Right cardiac atrium (tissue), 5 donors: ENCODE data around the gene LBX1. TPM values are rescaled to one million over a fixed set of nuclear protein-coding genes. Genes with fewer than 3 reads are reported as not detected.
A peak's percentile ranks its signal among the peaks of the same experiment; 100 is the strongest.
"Not testable (repeated sequence)": the region's sequence is repeated elsewhere in the genome, so short reads cannot be mapped to it uniquely, and the experiment has no call there.

Source experiments
- ATAC-seq, 2 donors: fragments of 200-7000 bp; cut with Tn5 transposase; one replicate each; pipeline versions ENCODE4 v1.8.0 to v1.9.1; 2020; ENCODE audit warnings: moderate library complexity in 2 of 2, mild to moderate bottlenecking in 1 of 2
- DNase-seq, 3 donors: peaks; one replicate each; pipeline ENCODE4 v3.0.0-alpha.2; 2020
- H3K27ac ChIP-seq: one replicate; pipeline ENCODE4 v1.5.1; 2013; ENCODE audit warnings: mild to moderate bottlenecking, low read length, control low read depth, moderate library complexity
- H3K27me3 ChIP-seq: one replicate; pipeline ENCODE4 v1.6.1; 2013; ENCODE audit not compliant: control insufficient read depth, insufficient read depth
- H3K4me1 ChIP-seq: one replicate; pipeline ENCODE4 v1.6.1; 2013; ENCODE audit warnings: low read length; ENCODE audit not compliant: control insufficient read depth, insufficient read depth
- H3K4me3 ChIP-seq: one replicate; pipeline ENCODE4 v1.5.1; 2013; ENCODE audit warnings: low read length, control low read depth
- H3K9me3 ChIP-seq: one replicate; pipeline ENCODE4 v1.6.1; 2013; ENCODE audit warnings: low read length; ENCODE audit not compliant: control insufficient read depth
- WGBS: extraction: QIAGEN DNeasy Blood & Tissue Kit; methylation state at CpG from one replicate; pipeline ENCODE4 v1.1.7; 2013; 5-methylcytosine and 5-hydroxymethylcytosine counted together
- intact Hi-C, 4 donors: fragments of 100-400 bp; cut with DNase I; formaldehyde crosslinking; loops; one replicate each; pipeline versions ENCODE4 v1.11.0 to v1.14.0; 2022 to 2023
- polyA plus RNA-seq: library from polyadenylated mRNA; stranded (reverse); fragments of 200-250 nt; gene quantifications from one replicate; pipeline ENCODE4 v1.2.3, GENCODE V29; 2013
- total RNA-seq, 4 donors: library from RNA; stranded (reverse); fragmentation: NEBNext Ultra II Directional; extraction: Animal tissue kit (Norgen Biotek cat#: 25700); gene quantifications; one replicate each; pipeline ENCODE4 v1.2.1, GENCODE V29; 2021
- donor health status: healthy with polysubstance abuse.
- donor health status: DM: no; HTN: yes; CAD: no.
- donor health status: DM: no; HTN: no; CAD: no.
- donor health status: DM: no; HTN: yes; CAD: no; lungs with severe emphysema.
- donor health status: DM: yes; HTN: yes; CAD: no.

LBX1 gene
- total and polyA plus RNA-seq, 5 donors, result not detected

DNA sequence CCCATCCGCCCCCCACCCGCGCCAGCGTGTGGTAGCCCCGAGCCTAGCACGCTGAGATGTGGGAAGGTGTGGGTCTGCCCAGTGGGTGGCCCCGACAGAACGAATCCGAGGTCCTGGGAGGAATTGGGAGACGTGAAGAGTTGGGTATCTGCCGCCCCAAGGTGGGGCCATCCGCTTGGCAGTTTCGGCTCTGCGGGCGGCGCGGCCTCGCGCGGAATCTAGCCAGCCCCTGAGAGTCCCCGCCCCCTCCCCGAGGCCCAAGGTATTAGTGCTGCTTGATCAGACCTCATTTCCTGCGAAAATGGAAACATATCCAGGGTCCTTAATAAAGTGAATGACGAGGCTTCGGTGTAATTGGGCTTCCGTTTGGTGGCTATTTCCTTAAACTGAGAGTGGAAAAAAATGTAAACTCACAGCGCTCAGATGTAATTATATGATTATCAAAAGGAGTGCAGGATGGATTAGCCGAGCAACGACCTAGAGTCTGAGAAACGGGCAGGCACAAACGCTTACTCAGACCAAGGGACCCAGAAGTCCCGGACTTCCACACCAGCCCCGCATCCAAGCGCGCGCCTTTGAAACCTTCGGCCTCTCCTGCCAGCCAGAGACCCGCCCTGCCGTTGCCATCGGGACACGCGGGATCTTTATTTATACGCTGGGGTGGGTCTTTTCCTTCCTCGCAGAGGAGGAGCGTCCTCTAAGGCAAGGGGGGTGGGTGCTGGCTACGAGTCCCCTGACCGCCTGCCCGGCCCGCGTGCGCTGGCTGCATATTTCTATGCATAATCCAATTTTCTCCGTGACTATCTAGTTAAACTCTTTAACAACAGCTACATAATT, 12.8 kb downstream of the LBX1 start:
- Histone ChIP-seq H3K4me3 (no peak overlapping the region), H3K27me3 (no peaks in the 10 kb centered on the region), H3K9me3 (no peaks in the 10 kb centered on the region), H3K27ac (no peak overlapping the region), H3K4me1 (peaks cover 2% of the 10 kb centered on the region)
- intact Hi-C loops, result loop anchor here (5.0 to 10.0 kb wide), 6 partner anchors 78 to 858 kb away; no protein-coding TSS in a partner anchor
- ATAC-seq (no peak), DNase-seq (no peak)
- 4% methylated on average over 52 of the region's 52 CpGs for WGBS

- ATAC-seq (no peak), DNase-seq (no peak)
- WGBS, result 9% methylated on average over 40 of the region's 40 CpGs
- no peaks in the 10 kb centered on the region for H3K27me3 ChIP-seq
- intact Hi-C loops, result loop anchor here (2.0 to 10.0 kb wide), 7 partner anchors 79 to 859 kb away; no protein-coding TSS in a partner anchor
- H3K4me1 ChIP-seq, result peaks cover 2% of the 10 kb centered on the region
- H3K27ac ChIP-seq, result no peak overlapping the region
- H3K9me3 ChIP-seq, result no peaks in the 10 kb centered on the region
- no peak overlapping the region for H3K4me3 ChIP-seq
Measured at GRCh38 chr10:101215397-101216206, 13.7 kb downstream of the LBX1 start.

GRCh38 chr10:101214446-101215396, 14.5 kb downstream of the LBX1 start:
- DNase-seq, result peak; percentile 69 to 86 (median 81)
- no peaks in the 10 kb centered on the region for H3K9me3 ChIP-seq
- H3K27me3 ChIP-seq, result peaks cover under 1% of the 10 kb centered on the region
- intact Hi-C loops, result loop anchor here (2.0 to 10.0 kb wide), 7 partner anchors 80 to 860 kb away; no protein-coding TSS in a partner anchor
- H3K4me3 ChIP-seq, result no peak overlapping the region
- no peak overlapping the region for H3K27ac ChIP-seq
- H3K4me1 ChIP-seq, result peaks cover 2% of the 10 kb centered on the region
- ATAC-seq, result peak; percentile 75 to 85
- 13% methylated on average over 49 of the region's 49 CpGs for WGBS

GRCh38 chr10:101208543-101208942, 20.7 kb downstream of the LBX1 start:
- Histone ChIP-seq H3K27ac (no peak overlapping the region), H3K4me1 (no peaks in the 10 kb centered on the region), H3K9me3 (no peaks in the 10 kb centered on the region), H3K4me3 (no peak overlapping the region), H3K27me3 (peaks cover 7% of the 10 kb centered on the region)
- no peak for DNase-seq
- 71% methylated on average over 5 of the region's 5 CpGs for WGBS
- ATAC-seq, result no peak
- intact Hi-C loops, result no loop called here

DNA sequence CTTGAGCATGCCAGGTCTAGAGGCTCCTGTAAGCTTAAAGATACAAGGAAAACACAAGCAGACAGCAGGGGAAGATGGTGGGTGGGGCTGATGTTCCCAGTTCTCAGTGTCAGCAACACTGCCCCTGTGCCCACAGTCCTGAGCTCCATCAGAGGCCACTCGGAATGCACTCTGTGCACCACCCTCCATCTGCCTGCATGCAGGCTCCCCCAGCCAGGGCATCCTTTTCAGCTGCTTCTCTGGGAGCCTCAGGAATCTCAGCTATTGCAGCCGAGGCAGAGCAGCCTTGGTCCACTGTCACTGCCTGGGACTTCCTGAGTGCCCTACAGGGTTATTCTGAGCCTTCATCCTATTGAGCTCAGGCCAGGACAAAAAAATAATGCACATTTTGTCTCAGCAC, 22.2 kb downstream of the LBX1 start:
- DNase-seq (no peak), ATAC-seq (no peak)
- H3K4me3 ChIP-seq, result no peak overlapping the region
- H3K27ac ChIP-seq, result no peak overlapping the region
- WGBS, result 42% methylated on average over 2 of the region's 2 CpGs
- H3K9me3 ChIP-seq, result no peaks in the 10 kb centered on the region
- H3K27me3 ChIP-seq, result peaks cover 7% of the 10 kb centered on the region
- H3K4me1 ChIP-seq, result no peaks in the 10 kb centered on the region
- intact Hi-C loops, result no loop called here

DNA sequence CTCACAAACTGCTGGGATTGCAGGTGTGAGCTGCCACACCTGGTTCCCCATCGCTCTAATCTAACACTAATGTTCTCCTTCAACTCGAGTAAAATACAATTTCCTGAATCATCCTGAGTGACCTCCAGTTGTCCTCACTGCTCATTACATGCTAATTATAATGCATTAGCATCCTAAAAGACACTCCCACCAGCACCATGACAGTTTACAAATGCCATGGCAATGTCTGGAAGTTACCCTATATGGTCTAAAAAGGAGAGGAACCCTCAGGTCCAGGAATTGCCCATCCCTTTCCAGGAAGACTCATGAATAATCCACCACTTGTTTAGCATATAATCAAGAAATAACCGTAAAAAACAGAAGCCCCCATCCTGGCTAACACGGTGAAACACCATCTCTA, 26.6 kb downstream of the LBX1 start:
- DNase-seq, H3K9me3 ChIP-seq, intact Hi-C loops, H3K4me1 ChIP-seq, H3K27me3 ChIP-seq, H3K27ac ChIP-seq, ATAC-seq, H3K4me3 ChIP-seq: not testable (repeated sequence)
- 73% methylated on average over 4 of the region's 4 CpGs for WGBS

DNA sequence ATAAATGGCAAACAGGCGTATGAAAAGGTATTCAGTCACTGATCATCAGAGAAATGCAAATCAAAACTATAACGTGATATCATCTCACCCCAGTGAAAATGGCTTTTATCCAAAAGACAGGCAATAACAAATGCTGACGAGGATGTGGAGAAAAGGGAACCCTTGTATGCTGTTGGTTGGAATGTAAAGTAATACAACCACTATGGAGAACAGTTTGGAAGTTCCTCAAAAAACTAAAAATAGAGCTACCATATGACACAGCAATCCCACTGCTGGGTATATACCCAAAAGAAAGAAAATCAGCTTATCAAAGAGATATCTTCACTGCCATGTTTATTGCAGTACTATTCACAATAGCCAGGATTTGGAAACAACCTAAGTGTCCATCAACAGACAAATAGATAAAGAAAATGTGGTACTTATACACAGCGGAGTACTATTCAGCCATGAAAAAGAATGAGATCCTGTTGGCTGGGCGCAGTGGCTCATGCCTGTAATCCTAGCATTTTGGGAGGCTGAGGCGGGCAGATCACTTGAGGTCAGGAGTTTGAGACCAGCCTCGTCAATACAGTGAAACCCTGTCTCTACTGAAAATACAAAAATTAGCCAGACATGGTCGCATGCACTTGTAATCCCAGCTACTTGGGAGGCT, 30.8 kb downstream of the LBX1 start:
- H3K4me3 ChIP-seq, H3K4me1 ChIP-seq, ATAC-seq, H3K9me3 ChIP-seq, DNase-seq, intact Hi-C loops, H3K27me3 ChIP-seq, H3K27ac ChIP-seq: not testable (repeated sequence)
- WGBS, result 81% methylated on average over 8 of the region's 8 CpGs

DNA sequence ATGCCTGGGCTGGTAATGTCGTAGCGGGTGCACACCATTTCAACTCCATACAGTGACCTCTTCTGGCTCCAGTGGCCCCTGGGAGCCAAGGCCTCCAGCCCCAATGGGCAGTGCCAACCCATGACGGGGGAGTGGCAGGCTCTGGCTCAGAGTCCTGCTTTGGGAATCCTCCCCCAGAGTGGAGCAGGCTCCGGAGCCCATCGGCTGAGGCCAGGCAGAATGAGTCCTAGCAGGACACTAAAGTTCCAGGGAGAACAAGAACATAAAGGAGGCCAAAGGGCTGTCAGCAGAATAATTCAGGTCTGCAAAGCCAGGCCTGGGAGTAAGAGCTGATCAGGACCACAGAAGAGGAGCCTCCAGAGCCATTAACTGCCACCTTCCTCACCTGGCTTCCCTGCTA, 33.3 kb downstream of the LBX1 start:
- WGBS, result 78% methylated on average over 5 of the region's 5 CpGs
- Histone ChIP-seq H3K4me1 (no peaks in the 10 kb centered on the region), H3K9me3 (no peaks in the 10 kb centered on the region), H3K27ac (no peak overlapping the region), H3K4me3 (no peak overlapping the region), H3K27me3 (no peaks in the 10 kb centered on the region)
- DNase-seq (no peak), ATAC-seq (no peak)
- intact Hi-C loops, result no loop called here

DNA sequence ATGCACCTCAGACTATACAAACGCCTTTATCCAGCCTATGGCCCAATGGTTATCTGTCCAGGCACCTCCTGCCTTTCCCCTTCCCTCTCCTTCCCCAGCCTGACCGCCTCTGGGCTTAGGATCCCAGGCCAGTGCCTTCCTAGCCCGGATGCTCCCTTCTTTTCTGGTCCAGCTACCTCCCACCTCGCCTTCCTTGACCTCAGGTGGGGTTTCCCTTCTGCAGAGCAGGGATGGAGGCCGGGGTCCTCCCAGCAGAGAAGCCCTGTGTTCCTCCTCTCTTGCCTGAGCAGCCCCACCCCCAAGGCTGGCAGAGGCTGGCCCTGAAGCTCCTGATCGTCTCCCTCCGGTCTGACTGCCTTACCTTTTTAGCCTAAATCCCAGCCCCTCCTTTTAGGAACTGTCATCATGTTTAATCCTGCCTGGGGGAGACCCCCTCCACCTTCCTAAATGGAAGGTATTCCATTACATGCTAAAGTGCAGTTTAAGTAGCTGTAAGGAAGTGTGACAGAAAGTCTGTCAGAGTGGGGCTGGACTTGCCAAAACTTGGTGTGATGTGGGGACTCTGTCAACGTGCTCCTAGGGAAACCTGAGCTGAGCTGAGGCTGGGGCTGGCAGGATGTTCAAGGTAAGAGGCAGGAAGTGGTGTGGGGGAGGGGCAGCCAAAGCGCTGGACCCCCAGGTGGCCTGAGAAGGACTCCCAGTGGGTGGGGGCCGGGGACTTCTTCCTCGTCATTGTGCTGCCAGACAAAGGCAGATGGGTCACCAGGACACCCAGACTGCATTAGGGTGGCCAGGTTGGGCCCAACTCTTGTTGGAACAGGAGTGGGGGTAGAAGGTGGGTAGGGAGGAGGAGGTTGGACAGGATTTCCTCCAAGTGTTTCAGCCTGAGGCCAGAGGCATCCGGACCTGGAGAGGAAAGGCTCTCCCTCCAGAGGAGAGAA, 39.5 kb downstream of the LBX1 start:
- intact Hi-C loops, result no loop called here
- Histone ChIP-seq H3K4me1 (no peaks in the 10 kb centered on the region), H3K27me3 (no peaks in the 10 kb centered on the region), H3K4me3 (no peak overlapping the region), H3K27ac (no peak overlapping the region), H3K9me3 (no peaks in the 10 kb centered on the region)
- ATAC-seq (no peak), DNase-seq (no peak)
- WGBS, result 42% methylated on average over 12 of the region's 12 CpGs
